HG02610 (cell line): ENCODE data around the gene ZNF385B.

ENCODE experiments used
- ATAC-seq: cut with Tn5 transposase; IDR thresholded peaks from one replicate; pipeline ENCODE4 v1.9.1; 2021; ENCODE audit warnings: mild to moderate bottlenecking, moderate library complexity; ENCODE audit not compliant: unreplicated experiment

ZNF385B gene

DNA sequence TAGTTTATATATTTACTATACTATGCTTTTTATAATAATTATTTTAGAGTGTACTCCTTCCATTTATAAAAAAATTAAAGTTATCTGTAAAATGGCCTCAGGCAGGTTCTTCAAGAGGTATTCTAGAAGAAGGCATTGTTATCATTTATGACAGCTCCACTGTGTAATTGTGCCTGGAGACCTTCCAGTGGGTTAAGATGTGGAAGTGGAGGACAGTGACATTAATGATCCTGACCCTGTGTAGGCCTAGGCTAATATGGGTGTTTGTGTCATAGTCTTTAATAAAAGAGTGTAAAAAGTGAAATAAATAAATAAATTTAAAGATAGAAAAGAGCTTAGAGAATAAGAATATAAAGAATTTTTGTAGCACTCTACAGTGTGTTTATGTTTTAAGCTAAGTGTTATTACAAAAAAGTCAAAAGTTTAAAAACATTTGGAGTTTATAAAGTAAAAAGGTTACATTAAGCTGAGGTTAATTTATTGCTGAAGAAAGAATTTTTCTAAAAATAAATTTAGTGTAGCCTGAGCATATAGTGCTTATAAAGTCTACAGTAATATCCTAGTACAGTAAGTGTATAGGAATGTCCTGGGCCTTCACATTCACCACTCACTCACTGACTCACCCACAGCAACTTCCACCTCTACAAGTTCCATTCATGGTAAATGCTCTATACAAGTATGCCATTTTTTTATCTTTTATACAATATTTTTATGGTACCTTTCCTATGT is 406.8 kb downstream of the ZNF385B start:
- ATAC-seq, result no peak

GRCh38 chr2:179449010-179449409 is 412.4 kb downstream of the ZNF385B start:
- ATAC-seq, result no peak

- ATAC-seq, result no peak
Measured at GRCh38 chr2:179447839-179448447, 413.5 kb downstream of the ZNF385B start.

- no peak for ATAC-seq
Measured at GRCh38 chr2:179447421-179447820, 414.0 kb downstream of the ZNF385B start.

DNA sequence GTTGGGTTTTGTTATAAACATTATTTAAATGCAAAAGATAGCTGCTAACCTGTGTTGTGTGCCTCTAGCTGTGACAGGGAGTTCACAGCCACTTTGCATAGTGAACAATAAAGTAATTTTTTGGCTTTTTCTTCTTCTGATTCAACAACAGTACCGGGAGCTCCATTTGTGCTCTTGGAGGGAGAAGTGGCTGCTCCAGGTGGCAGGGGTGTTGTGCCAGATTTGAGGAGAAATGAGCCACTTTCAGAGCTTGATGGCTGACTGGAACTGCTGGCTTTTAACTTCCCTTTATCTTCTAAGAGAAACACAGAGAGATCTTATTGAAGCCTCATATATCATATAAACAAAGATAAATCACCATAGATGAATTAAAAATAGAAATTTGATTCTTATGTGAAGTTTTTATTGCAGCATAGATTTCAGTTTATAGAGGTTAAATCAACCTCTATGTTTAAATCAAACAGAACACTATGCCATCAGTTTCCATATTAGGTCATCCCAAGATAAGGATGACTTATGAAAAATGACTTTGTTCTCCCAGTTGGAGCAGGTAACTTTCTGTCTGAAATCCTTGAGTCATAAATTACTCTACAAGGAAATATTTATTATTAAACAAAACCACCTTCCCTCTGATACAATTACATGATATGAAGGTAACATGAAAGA is 414.8 kb downstream of the ZNF385B start:
- ATAC-seq, result no peak

DNA sequence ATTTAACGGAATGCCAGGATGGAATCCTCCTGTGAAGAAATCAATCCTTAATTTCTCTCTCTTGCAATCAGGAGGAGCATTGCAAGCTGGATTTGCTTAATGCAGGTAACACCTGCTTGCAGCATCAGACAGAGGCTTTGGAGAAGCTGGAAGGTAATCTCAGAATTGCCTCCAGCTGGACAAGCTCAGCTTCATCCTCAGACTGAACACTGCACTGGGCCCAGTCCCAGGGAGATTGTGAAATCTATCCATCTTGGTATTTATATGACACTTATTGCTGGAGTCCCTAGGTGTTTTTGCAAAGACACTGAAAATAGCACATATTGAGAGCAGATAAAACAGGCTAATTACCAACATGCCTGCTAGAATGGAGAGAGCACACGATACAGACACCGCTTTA is 417.4 kb downstream of the ZNF385B start:
- no peak for ATAC-seq

GRCh38 chr2:179443180-179443579 is 418.2 kb downstream of the ZNF385B start:
- no peak for ATAC-seq

DNA sequence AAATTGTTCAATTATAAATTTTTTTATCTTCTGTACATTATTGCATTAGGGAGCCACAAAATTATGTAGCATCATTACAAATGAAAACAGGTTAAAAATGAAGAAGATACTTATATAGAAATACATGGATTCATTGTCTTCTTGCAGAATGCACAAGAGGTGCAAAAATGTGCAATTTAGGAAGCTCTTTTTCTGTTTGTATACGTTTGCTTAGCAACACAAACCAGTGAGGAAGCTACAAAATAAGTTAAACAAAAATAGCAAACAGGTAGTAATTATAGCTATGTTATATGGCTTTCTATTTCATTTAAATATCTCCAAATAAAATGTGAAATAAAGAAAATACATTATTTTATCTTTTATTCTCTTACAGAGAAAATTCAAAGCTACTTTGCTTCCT is 419.2 kb downstream of the ZNF385B start:
- ATAC-seq, result no peak

- no peak for ATAC-seq
Measured at GRCh38 chr2:179441551-179441950, 419.9 kb downstream of the ZNF385B start.

DNA sequence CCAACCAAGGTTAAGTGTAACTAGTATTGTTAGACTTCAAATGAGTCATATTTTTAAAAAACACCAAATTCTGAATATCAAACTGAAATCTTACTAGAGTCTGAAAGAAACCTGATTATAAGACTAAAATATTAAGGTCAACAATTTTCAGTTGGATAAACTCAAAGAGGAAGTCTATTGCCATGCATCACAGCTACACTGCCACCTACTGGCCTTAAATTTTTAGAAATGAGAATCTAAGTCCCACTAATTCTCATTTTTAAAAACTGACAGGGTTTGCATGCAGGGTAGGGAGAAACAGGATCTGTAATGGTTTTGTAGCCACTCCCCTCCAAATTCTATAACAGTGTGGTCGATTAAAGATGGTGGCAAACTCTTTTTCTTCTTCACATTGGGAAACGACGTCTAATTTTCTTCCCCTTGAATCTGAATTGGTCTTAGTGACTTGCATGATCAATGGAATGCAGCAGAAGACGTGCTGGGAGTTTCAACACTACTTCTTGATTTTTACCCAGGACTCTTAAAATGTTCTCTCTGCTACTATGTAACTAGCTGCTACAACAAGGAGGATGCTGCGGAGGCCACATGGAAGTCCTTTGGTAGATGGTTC is 420.7 kb downstream of the ZNF385B start:
- no peak for ATAC-seq

DNA sequence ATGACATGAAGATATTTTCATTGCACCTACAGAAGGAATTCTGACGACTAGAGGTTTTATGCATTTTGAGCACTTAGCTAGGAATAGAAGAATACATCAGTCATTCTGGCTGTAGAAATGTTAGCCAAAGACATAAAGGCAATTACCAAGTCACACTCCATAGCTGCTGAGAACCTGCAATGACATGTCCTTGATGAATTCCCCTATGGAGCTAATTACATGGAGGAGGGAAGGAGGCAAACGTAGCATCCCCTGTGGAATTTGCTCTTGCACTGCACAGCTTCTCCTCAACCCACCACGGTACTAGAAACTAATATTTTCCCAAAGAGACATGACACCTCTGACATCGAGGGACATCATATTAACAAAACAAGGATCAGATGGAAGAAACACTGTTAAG is 422.8 kb downstream of the ZNF385B start:
- no peak for ATAC-seq

- ATAC-seq, result no peak
Measured at GRCh38 chr2:179437430-179437829, 424.0 kb downstream of the ZNF385B start.

DNA sequence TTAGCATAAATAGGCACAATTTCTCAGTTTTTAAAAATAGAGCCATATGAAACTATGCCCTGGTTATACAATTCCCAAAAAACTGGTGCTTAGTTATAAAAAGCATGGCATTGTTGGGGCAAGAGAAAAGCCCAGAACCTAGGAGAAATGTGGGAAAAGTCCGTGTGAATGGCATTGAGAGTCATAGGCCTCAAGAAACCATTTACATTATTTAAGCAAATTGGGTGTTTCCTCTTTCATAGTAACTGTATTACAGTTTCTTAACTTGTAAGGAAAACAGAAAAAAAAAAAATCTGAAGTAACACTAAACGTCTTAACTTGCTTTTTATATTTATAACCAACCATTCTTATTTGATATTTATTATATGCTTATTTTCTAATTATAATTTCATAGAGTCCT is 425.8 kb downstream of the ZNF385B start:
- ATAC-seq, result no peak

GRCh38 chr2:179435000-179435399 is 426.4 kb downstream of the ZNF385B start:
- no peak for ATAC-seq

GRCh38 chr2:179434357-179434756 is 427.1 kb downstream of the ZNF385B start:
- ATAC-seq, result no peak

DNA sequence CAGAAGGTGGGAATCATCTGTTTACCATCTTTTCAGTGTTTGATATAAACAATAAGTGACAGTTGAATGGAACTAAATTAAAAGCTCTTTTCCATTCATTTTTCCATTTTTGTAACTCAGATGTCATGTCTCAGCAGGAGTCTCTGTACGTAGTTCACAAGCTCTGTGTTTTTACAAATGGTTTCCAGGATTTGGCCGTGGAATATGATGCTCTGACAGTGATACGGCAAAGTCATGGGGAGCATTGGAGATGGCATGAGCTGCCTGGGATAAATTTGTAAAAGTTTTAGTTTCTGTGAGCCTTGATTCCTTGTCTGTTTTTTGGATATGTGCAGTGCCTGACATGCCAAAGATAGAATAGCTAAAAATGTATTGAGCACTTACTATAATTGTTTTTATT is 428.7 kb downstream of the ZNF385B start:
- no peak for ATAC-seq

DNA sequence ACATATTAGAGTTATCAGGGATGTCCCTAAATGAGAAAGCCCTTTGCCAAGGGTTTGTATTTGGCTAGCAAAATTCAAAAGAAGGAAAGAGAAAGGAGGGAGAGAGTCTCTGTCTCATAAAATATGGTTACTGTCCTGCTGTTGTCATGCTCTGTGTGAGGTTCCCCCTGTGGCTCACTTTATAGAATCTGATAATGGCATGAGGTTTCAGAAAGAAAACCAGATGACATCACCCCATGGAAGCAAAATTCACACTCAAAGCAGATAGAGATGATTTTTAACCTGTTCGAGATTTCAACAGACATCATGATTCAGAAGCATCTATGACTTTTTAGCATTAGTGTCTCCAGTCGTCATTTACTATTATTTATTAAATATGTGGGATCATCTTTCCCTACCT is 431.8 kb downstream of the ZNF385B start:
- no peak for ATAC-seq

GRCh38 chr2:179429060-179429471 is 432.3 kb downstream of the ZNF385B start:
- ATAC-seq, result no peak

- no peak for ATAC-seq
Measured at GRCh38 chr2:179428649-179429048, 432.8 kb downstream of the ZNF385B start.

DNA sequence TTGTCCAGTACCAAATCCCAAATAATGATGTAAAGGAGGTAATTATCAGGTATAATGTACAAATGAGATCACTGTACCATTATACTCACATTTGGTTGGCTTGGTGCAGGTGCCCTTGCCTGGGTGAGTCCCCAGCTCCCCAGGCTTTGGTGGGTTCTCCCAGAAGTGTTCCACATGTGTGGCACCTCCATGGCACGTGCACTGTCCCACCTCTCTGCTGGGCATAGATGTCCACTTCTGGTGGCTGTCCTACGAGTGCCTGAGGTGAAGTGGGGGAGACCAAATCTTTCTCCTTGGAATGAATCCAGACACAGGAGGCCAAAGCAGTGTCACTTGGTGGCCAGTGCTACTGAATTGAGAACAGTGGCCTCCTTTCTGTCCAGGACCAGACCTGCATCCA is 434.3 kb downstream of the ZNF385B start:
- ATAC-seq, result no peak

GRCh38 chr2:179424571-179424970 is 436.8 kb downstream of the ZNF385B start:
- no peak for ATAC-seq
